ENCODE results near the gene PRKCH.
"Not testable (repeated sequence)": the region's sequence is repeated elsewhere in the genome, so short reads cannot be mapped to it uniquely, and the experiment has no call there.

The PRKCH gene

DNA sequence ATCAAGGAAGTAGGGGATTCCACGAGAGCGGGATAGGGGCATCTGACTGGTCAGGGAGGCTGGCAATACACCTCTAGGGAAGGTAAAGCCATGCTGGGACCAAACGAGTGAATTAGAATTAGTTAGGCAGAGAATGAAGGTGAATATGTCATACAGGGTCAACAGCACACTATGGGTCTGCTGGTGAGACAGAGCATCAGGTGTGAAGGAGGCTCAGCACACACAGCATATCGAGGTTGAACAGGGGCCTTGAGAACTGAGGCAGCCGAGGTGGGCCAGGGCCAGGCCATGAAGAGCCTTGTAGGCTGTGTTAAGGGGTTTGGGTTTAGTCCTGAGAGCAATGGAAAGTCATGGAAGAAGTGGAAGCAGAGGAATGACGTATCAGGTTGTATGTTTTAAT lies 137.8 kb downstream of the PRKCH start:
- H3K9ac ChIP-seq (ENCODE audit: low read depth, low read length), result no peak overlapping the region
- 91% methylated on average over 6 of the region's 6 CpGs for WGBS
- peaks cover 8% of the 10 kb centered on the region; the same call in 1 of the 2 replicates for H3K4me1 ChIP-seq (ENCODE audit: insufficient read depth, low read length)
- no peak overlapping the region for H3K4me3 ChIP-seq (ENCODE audit: low read length)
- no peaks in the 10 kb centered on the region for H3K27me3 ChIP-seq (ENCODE audit: insufficient read depth, low read length)
- no peaks in the 10 kb centered on the region for H3K9me3 ChIP-seq (ENCODE audit: insufficient read depth, low read depth, low read length)
- no peak overlapping the region for H3K27ac ChIP-seq (ENCODE audit: low read depth, low read length)
- H3K36me3 ChIP-seq (ENCODE audit: insufficient read depth, low read length), result no peaks in the 10 kb centered on the region

DNA sequence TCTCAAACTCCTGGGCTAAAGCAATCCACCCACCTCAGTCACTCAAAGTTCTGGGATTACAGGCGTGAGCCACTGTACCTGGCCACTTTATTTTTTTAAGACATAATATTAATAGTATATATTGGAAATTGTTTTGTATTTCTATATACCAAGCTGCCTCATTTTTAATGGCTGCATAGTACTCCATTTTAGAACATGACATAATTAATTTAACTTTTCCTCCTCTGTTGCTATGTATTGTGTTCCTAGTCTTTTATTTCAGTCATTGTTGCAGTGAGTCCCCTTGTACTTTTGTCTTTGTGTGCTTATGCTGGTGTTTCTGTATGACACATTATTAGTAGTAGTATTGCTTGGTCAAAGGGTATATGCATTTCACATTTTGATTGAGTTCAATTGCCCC lies 138.7 kb downstream of the PRKCH start:
- no peaks in the 10 kb centered on the region for H3K27me3 ChIP-seq (ENCODE audit: insufficient read depth, low read length)
- no peak overlapping the region for H3K27ac ChIP-seq (ENCODE audit: low read depth, low read length)
- no peaks in the 10 kb centered on the region for H3K9me3 ChIP-seq (ENCODE audit: insufficient read depth, low read depth, low read length)
- peaks cover 8% of the 10 kb centered on the region; the same call in 1 of the 2 replicates for H3K4me1 ChIP-seq (ENCODE audit: insufficient read depth, low read length)
- H3K4me3 ChIP-seq (ENCODE audit: low read length), result no peak overlapping the region
- WGBS, result no CpG with 5 or more reads among the region's 1 CpG
- H3K36me3 ChIP-seq (ENCODE audit: insufficient read depth, low read length), result no peaks in the 10 kb centered on the region
- no peak overlapping the region for H3K9ac ChIP-seq (ENCODE audit: low read depth, low read length)

DNA sequence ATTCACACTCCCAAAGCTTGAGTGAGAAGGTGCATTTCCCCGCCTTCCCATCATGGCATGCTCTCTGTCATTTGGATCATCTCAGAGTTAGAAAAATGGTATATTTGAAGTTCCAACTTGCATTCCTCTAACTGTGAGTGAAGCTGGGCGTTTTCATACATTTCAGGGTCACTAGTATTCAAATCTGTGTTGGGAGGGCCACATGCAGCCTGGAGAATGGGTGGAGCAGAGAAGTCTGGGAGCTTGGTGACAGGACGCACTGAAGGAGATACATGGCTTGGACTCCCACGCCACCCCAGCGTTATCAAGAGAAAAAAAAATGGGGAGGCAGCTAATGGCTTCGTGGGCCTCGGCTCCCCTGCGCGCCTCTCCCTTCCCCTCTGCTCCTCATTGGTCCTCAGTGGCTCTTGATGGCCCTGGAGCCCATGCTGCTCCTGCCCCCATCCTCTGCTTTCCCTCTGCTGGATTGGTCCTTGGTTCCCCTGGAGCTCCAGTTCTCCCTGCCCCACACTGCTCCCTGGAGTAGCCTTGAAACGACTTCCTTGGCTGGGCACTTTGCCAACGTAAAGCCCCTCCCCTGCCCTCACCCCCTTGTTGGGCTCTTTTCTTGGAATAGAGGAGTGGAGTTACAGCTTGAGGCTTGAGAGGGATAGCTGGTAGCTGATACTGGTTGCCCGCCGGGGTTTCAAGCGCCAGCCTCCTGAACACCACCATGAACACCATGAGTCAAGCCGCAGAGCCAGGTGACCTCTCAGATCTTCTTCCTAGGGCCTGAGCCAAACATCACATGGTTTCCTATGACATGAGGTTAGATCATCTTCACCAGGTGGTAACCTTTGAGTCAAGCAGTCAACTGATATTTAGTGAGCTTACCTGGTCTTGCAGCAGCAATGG lies 139.6 kb downstream of the PRKCH start:
- Histone ChIP-seq H3K27me3 (ENCODE audit: insufficient read depth, low read length) (no peaks in the 10 kb centered on the region), H3K4me1 (ENCODE audit: insufficient read depth, low read length) (peaks cover 12% of the 10 kb centered on the region), H3K4me3 (ENCODE audit: low read length) (no peak overlapping the region), H3K36me3 (ENCODE audit: insufficient read depth, low read length) (no peaks in the 10 kb centered on the region), H3K9me3 (ENCODE audit: insufficient read depth, low read depth, low read length) (no peaks in the 10 kb centered on the region), H3K27ac (ENCODE audit: low read depth, low read length) (no peak overlapping the region), H3K9ac (ENCODE audit: low read depth, low read length) (no peak overlapping the region)
- 87% methylated on average over 14 of the region's 15 CpGs for WGBS

DNA sequence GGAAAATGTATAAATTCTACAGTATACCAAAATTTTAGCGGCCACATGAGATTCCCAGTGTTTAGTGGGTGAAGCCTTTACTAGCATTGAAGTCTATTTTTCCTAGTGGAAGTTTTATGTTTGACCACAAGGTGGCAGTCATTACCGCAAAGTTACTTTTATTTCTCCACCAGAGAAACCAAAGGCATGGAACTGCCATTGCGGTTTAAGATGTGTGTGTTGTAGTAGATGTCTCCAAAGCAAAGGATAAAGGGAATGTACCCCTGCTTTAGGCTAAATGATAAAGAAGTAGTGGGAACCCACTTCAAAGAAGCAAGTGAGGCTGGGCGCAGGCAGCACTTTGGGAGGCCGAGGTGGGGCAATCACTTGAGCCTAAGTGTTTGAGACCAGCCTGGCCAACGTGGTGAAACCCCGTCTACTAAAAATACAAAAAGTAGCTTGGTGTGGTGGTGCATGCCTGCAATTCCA lies 140.5 kb downstream of the PRKCH start:
- H3K4me3 ChIP-seq (ENCODE audit: low read length), result no peak overlapping the region
- H3K4me1 ChIP-seq (ENCODE audit: insufficient read depth, low read length), result peaks cover 21% of the 10 kb centered on the region
- H3K36me3 ChIP-seq (ENCODE audit: insufficient read depth, low read length), result no peaks in the 10 kb centered on the region
- WGBS, result 61% methylated on average over 7 of the region's 7 CpGs
- no peak overlapping the region for H3K27ac ChIP-seq (ENCODE audit: low read depth, low read length)
- H3K27me3 ChIP-seq (ENCODE audit: insufficient read depth, low read length), result no peaks in the 10 kb centered on the region
- H3K9me3 ChIP-seq (ENCODE audit: insufficient read depth, low read depth, low read length), result no peaks in the 10 kb centered on the region
- H3K9ac ChIP-seq (ENCODE audit: low read depth, low read length), result no peak overlapping the region

DNA sequence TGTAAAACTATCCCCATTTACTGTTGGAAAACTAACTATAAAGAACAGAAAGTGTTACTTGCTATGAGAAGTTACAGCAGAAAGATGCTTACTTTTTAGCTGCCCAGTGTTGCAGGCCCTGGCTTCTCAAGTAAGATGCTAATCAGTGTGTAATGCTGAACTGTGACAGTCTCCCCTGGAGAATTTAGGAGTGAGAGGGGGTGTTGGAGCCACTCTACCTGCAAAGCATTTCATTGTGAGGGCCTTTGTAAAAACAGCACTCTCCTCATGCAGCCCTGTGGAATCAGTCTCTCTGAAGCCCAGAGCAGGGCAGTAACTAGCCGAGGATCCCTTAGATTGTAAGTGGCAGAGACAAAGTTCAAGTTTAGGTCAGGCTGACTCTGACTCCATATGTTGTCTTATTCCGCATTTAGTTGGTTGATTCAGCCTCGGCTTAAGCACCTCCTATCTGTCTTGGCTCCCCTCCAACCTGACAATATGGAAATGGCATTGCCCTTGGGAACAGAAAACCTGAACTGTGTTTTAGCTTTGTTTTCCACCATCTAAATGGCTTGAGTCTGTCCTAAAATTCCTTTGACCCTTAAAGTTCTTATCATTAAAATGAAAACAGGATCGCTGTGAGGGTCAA lies 141.3 kb downstream of the PRKCH start:
- H3K4me3 ChIP-seq (ENCODE audit: low read length), result no peak overlapping the region
- no peaks in the 10 kb centered on the region for H3K9me3 ChIP-seq (ENCODE audit: insufficient read depth, low read depth, low read length)
- no peak overlapping the region for H3K9ac ChIP-seq (ENCODE audit: low read depth, low read length)
- no peaks in the 10 kb centered on the region for H3K36me3 ChIP-seq (ENCODE audit: insufficient read depth, low read length)
- no peaks in the 10 kb centered on the region for H3K27me3 ChIP-seq (ENCODE audit: insufficient read depth, low read length)
- 54% methylated on average over 4 of the region's 4 CpGs for WGBS
- peaks cover 26% of the 10 kb centered on the region for H3K4me1 ChIP-seq (ENCODE audit: insufficient read depth, low read length)
- no peak overlapping the region for H3K27ac ChIP-seq (ENCODE audit: low read depth, low read length)

DNA sequence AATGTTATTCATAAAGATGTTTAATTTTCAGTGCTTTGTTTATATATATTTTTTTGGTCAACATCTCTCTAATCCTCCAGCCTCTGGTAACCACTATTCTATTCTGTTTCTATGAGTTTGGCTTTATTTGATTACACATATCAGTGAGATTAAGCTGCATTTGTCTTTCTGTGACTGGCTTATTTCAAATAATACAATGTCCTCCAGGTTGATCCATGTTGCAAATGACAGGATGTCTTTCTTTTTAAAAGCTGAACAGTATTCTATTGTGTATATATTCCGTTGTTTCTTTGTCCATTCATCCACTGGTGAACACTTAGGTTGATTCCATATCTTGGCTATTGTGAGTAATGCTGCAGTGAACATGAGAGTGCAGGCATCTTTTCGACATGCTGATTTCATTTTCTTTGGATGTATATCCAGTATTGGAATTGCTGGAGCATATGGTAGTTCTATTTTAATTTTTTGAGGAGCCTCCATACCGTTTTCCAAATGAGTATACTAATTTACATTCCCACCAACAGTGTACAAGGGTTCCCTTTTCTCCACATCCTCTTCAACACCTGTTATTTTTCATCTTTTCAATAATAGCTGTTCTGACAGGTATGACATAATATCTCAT lies 142.4 kb downstream of the PRKCH start:
- no peaks in the 10 kb centered on the region for H3K27me3 ChIP-seq (ENCODE audit: insufficient read depth, low read length)
- WGBS, result 93% methylated on average over 3 of the region's 3 CpGs
- no peaks in the 10 kb centered on the region for H3K36me3 ChIP-seq (ENCODE audit: insufficient read depth, low read length)
- H3K27ac ChIP-seq (ENCODE audit: low read depth, low read length), result no peak overlapping the region
- peaks cover 29% of the 10 kb centered on the region for H3K4me1 ChIP-seq (ENCODE audit: insufficient read depth, low read length)
- no peak overlapping the region for H3K9ac ChIP-seq (ENCODE audit: low read depth, low read length)
- no peaks in the 10 kb centered on the region for H3K9me3 ChIP-seq (ENCODE audit: insufficient read depth, low read depth, low read length)
- no peak overlapping the region for H3K4me3 ChIP-seq (ENCODE audit: low read length)

DNA sequence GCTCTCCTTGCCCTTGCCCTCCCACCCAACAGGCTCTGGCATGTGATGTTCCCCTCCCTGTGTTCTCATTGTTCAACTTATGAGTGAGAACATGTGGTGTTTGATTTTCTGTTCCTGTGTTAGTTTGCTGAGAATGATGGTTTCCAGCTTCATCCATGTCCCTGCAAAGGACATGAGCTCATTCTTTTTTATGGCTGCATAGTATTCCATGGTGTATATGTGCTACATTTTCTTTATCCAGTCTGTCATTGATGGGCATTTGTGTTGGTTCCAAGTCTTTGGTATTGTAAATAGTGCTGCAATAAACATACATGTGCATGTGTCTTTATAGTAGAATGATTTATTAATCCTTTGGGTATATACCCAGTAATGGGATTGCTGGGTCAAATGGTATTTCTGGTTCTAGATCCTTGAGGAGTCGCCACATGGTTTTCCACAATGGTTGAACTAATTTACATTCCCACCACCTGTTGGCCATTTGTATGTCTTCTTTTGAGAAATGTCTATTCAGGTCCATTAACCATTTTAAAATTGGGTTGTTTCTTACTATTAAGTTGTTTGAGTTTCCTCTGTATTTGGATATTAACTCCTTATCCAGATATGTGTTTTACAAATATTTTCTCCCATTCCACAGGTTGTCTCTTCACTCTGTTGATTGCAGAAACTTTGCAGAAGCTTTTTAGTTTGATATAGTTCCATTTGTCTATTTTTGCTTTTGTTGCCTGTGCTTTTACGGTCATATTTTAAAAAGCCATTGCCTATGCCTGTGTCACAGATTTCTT lies 143.4 kb downstream of the PRKCH start:
- H3K4me1 ChIP-seq (ENCODE audit: insufficient read depth, low read length), result peaks cover 34% of the 10 kb centered on the region
- H3K9me3 ChIP-seq (ENCODE audit: insufficient read depth, low read depth, low read length); H3K9ac ChIP-seq (ENCODE audit: low read depth, low read length); H3K27me3 ChIP-seq (ENCODE audit: insufficient read depth, low read length); H3K27ac ChIP-seq (ENCODE audit: low read depth, low read length); H3K36me3 ChIP-seq (ENCODE audit: insufficient read depth, low read length); H3K4me3 ChIP-seq (ENCODE audit: low read length): not testable (repeated sequence)
- WGBS, result no CpG with 5 or more reads among the region's 2 CpGs

DNA sequence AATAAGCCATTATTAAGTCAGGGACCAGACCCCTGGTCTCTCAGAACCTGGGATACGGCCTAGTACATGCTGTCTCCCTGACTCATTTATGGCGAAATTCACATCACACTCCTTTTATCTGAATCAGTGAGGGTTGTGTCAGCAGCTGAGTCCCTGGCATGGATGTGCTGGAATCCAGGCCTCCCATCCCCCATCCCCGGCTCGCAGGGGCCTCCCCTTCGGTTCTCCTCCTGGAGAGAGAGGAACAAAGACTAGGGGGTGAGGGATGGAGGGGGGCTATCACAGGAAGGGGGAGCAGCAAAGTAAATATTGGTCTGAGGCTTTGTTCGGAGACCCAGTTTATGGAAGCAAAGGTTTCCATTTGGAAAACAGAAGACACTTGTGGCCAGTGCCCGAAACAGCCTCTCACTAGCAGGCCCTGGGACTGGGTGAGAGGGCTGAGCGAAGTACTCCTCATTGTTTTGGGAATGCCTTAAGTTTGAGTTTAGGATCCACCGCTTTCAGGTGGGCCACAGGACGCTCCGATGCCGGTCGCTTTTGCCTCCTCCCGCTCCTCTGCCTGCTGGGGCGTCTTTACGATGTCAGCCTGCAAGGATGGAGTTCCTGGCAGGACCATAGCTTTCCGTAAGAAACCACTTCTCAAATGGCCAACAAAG lies 145.0 kb downstream of the PRKCH start:
- Histone ChIP-seq H3K4me3 (ENCODE audit: low read length) (0 out of 2 replicates have a peak overlapping the region, but pooled peaks have one; percentile 5), H3K4me1 (ENCODE audit: insufficient read depth, low read length) (peaks cover 49% of the 10 kb centered on the region), H3K27me3 (ENCODE audit: insufficient read depth, low read length) (no peaks in the 10 kb centered on the region), H3K27ac (ENCODE audit: low read depth, low read length) (peak overlapping the region; percentile 60; the same call in 1 of the 2 replicates), H3K9me3 (ENCODE audit: insufficient read depth, low read depth, low read length) (no peaks in the 10 kb centered on the region), H3K9ac (ENCODE audit: low read depth, low read length) (peak overlapping the region; percentile 55), H3K36me3 (ENCODE audit: insufficient read depth, low read length) (no peaks in the 10 kb centered on the region)
- WGBS, result 25% methylated on average over 16 of the region's 17 CpGs

DNA sequence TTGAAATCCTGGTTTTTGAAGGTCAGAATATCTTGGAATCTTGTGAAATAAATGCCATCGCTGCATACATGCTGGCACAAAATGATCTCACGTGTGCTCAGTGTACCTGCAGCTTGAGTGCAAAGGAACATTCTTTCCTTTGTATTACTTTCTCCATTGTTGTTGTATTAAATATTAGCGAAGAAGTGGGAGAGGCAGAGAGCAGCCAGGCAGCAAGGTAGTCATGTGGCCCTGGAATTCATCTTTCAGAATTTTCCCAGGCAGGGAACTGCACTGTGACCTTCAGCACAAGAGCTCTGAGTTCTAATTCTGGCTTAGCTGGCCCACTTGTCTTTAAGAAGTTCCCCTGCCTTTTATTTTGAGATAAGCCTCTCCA lies 145.5 kb downstream of the PRKCH start:
- no peaks in the 10 kb centered on the region for H3K36me3 ChIP-seq (ENCODE audit: insufficient read depth, low read length)
- WGBS, result 87% methylated on average over 3 of the region's 3 CpGs
- 0 out of 2 replicates have a peak overlapping the region, but pooled peaks have one; percentile 5 for H3K4me3 ChIP-seq (ENCODE audit: low read length)
- H3K27ac ChIP-seq (ENCODE audit: low read depth, low read length), result peak overlapping the region; percentile 60; the same call in 1 of the 2 replicates
- H3K9me3 ChIP-seq (ENCODE audit: insufficient read depth, low read depth, low read length), result no peaks in the 10 kb centered on the region
- peaks cover 54% of the 10 kb centered on the region for H3K4me1 ChIP-seq (ENCODE audit: insufficient read depth, low read length)
- H3K9ac ChIP-seq (ENCODE audit: low read depth, low read length), result peak overlapping the region; percentile 55
- H3K27me3 ChIP-seq (ENCODE audit: insufficient read depth, low read length), result no peaks in the 10 kb centered on the region

DNA sequence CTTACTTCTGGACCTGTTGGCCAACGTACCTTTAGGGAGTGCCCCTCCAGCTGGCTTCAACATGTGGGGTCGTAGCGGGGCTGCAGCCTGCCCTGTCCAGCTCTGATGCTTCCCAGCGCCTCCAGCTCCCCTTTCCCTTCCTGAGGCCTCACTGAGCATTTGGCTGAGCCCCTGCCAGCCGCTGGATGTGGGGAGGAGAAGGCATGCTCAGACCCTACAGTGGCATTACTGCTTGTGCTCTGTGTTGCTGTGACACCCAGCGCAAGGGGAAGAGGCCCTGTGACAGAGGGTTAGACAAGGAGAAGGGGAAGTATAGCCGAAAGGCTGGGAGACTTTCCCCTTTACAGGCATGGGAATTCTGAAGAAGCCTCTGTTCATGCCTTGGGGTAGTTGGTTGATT lies 145.9 kb downstream of the PRKCH start:
- 84% methylated on average over 7 of the region's 7 CpGs for WGBS
- Histone ChIP-seq H3K27ac (ENCODE audit: low read depth, low read length) (no peak overlapping the region), H3K36me3 (ENCODE audit: insufficient read depth, low read length) (no peaks in the 10 kb centered on the region), H3K9me3 (ENCODE audit: insufficient read depth, low read depth, low read length) (no peaks in the 10 kb centered on the region), H3K9ac (ENCODE audit: low read depth, low read length) (no peak overlapping the region), H3K27me3 (ENCODE audit: insufficient read depth, low read length) (no peaks in the 10 kb centered on the region), H3K4me3 (ENCODE audit: low read length) (no peak overlapping the region), H3K4me1 (ENCODE audit: insufficient read depth, low read length) (peaks cover 58% of the 10 kb centered on the region)
